Erythroblast (primary cell): ENCODE results near the gene MUC5AC.

Experiments
- DNase-seq, 2 experiments: peaks; one replicate each; lab custom pipeline; 2025; lab: John Stamatoyannopoulos, UW
- GATA1 ChIP-seq: IDR thresholded peaks from 2 replicates; pipeline ENCODE4 v1.6.1; 2011; ENCODE audit warnings: low read depth, mild to moderate bottlenecking, control low read depth, low read length, moderate library complexity
- POLR2A ChIP-seq: IDR thresholded peaks from 2 replicates; pipeline ENCODE4 v1.6.1; 2011; ENCODE audit warnings: mild to moderate bottlenecking, low read length

The MUC5AC gene

DNA sequence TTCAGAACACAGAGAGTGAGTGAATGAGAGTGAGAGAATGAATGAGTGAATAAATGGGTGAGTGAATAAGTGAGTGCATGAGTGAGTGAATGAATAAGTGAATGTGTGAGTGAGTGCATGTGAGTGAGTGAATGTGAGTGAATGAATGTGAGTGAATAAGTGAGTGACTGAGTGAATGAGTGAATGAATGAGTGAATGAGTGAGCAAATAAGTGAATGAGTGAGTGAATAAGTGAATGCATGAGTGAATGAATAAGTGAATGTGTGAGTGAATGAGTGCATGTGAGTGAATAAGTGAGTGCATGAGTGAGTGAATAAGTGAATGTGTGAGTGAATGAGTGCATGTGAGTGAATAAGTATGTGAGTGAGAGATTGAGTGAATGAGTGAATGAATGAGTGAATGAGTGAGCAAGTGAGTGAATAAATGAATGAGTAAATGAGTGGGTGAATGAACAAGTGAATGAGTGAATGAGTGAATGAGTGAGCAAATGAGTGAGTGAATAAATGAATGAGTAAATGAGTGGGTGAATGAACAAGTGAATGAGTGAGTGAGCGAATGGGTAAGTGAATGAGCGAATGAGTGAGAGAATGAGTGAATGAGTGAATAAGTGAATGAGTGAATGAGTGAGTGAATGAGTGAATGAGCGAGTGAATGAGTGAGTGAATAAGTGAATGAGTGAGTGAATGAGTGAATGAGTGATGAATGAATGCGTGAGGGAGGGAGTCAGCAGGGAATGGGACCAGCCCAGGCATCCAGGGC is 43.8 kb downstream of the MUC5AC start:
- TF ChIP-seq GATA1: no peak
- no peak for TF ChIP-seq POLR2A
- peak; percentile 24 to 38 for DNase-seq

DNA sequence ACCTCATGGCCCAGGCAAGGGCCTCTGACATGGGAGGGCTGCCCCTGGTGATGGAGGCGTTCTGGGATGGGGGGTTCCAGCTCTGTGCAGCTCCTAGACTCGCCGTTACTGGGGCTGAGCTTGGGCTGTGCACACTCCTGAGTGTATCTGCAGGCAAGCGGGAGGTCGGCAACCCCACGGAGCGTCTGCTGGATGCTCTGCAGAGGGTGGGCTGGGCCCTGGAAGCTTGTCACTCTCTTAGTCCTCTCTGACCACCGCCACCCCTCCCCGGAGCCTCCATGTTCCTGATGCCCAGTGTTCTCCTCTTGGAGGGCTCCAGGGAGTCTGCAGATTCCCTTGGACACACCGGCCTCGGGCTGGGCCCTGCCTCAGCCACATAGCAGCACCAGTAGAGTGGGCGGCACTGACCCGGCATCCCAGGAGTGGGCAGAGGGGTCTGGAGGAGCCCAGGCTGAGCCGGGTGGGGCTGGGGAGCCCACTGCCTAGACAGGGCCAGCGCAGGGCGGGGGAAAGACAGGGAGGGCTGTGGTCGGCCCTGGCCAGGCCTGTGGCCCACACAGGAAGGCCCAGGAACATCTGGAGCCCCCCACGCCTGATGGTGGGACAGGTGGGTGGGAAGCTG is 44.5 kb downstream of the MUC5AC start:
- no peak for TF ChIP-seq GATA1
- TF ChIP-seq POLR2A: no peak
- DNase-seq: no peak

DNA sequence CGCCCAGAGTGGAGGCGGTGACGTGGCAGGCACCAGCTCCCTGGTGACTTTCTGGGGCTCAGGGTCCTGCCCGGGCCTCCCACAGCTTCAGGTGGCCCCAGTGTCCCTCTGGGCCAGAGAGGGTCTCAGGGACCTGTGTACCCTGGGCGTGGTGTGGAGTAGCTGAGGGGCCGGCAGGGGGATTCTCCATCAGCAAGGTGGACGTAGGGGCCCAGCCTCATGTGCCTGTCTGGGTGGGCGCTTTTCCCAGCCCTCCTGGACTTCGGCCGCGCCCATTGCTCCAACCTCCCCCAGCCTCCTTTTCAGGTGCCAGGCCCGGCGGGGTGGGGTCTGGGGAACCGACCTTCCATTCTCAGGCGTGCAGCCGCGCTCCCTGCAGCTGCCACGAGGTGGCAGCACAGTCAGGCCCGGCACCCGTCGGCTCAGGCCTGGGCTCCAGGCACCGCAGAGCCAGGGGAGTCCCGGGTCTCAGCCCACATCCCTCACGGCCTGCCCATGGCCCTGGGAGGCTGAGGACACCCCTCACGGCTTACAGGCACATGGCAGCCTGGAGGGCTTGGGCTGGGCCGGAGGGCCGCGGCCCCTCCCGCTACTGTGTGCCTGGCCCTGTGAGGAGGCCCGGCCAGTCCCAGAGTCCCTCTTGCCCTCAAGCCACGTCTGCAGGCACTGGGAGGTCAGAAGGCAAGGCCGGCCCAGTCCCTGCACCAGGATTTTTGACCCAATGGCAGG is 45.2 kb downstream of the MUC5AC start:
- TF ChIP-seq GATA1 (no peak), POLR2A (no peak)
- DNase-seq: peak; percentile 39 to 68

DNA sequence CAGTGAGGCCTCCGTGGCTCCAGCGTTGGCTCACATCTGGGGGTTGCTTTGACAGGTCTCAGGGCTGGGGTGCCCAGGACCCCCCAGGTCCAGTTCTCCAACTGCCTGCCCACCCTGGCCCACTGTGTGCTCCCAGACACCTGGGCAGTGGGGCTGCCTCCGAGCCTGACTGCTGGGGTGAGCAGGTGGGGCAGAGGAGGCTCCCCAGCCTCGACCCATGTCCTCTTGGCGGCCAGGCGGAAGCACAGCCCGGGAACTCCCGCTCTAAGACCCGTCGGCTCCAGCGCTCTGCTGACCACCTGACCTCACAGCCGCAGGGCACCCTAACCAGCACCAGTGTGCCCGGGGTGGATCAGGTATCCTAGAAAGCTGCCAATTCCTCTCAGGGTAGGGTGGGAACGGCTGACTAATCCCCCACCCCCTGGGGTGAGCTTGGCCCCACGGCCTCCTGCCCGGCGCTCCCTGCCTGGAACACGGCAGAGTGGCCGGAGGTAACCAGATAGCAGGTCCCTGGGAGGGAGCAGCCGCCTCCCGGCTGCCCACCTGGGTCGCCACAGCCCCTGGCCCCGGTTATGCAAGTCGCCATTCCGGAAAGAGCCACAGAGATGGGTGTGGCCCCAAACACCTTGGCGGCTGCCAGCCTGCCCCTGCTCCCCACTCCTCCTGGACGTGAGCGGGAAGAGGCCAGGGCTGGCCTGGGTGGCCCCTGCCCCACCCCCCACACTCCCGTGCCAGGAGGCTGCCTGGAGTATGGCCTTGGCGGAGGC is 45.9 kb downstream of the MUC5AC start:
- DNase-seq: no peak
- TF ChIP-seq POLR2A (no peak), GATA1 (no peak)

DNA sequence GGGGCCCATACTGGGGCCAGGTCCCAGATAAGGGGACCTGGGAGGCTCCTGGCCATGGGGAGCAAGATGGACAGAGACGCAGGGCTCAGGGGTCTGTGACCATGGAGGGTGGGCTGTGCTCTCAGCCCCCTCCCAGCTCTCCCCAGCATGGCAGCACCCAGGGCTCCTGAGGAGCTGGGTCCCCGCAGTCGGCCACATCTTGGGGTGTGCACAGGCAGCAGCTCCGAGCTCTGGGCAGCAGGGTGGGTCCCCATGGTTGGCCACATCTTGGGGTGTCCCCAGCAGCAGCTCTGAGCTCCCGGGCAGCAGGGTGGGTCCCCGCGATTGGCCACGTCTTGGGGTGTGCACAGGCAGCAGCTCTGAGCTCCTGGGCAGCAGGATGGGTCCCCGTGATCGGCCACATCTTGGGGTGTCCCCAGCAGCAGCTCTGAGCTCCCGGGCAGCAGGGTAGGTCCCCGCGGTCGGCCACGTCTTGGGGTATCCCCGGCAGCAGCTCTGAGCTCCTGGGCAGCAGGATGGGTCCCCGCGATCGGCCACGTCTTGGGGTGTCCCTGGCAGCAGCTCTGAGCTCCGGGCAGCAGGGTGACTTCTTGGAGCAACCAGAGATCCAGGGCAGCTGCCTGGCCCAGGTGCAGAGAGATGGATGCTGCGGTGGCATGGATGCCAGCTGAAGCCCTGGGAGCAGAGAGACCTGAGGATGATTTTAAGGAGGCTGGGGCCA is 46.8 kb downstream of the MUC5AC start:
- TF ChIP-seq POLR2A (no peak), GATA1 (no peak)
- no peak for DNase-seq

DNA sequence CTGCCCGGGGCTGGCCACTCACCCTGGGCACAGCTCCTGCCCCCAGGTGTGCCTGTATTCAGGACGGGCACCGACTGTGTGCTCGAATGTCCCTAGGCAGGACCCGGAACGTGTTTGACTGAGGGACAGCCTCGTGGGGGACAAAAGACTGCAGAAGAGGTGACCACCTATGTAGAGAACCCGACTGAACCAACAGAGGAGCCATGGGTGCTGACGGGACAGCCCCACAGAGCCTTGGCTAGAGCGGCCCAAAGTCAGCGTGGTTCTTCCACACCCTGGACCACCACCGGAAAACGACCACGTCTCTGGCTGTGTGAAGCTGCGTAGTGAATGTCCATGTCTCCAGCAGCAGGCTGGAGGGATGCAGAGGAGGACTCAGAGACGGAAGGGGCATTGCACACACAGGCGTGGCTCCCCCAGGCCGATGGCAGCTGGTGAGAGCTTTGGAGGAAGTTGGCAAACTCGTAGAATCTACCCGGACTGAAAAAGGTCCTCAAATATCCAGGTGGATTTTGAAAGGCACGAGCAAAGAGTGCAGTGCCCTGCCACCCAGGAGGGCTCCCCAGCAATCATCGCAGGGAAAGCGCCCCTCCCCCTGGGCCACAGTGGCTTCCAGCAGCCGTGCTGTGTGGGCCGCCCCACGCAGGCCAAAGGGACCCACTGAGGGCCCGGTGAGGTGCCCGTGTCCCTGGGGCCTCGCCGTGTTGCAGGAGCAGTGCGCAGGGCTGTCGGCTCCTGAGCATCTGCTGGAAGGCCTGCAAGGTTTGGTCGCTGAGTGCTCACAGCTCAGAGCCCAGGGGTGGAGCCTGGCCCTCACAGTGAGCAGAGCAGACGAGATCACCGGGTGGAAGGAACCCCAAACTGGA is 47.6 kb downstream of the MUC5AC start:
- TF ChIP-seq GATA1 (no peak), POLR2A (no peak)
- no peak for DNase-seq

DNA sequence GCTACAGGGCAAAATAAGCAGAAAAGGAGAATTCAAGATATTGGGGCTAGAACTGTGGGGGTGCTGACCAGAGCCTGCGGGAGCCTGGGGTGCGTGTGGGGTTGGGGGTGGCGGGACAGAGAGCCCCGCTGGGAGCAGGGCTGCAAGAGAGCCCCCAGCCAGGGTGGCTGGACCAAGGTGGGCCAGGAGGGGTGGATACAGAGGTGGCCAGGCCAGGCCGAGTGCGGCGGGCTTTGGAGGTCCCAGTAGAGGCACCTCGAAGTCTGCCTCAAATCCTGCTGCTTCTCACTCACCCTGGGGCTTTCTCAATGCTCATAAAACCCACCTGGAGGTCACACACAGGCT is 48.2 kb downstream of the MUC5AC start:
- no peak for TF ChIP-seq POLR2A
- TF ChIP-seq GATA1: no peak
- DNase-seq: no peak

DNA sequence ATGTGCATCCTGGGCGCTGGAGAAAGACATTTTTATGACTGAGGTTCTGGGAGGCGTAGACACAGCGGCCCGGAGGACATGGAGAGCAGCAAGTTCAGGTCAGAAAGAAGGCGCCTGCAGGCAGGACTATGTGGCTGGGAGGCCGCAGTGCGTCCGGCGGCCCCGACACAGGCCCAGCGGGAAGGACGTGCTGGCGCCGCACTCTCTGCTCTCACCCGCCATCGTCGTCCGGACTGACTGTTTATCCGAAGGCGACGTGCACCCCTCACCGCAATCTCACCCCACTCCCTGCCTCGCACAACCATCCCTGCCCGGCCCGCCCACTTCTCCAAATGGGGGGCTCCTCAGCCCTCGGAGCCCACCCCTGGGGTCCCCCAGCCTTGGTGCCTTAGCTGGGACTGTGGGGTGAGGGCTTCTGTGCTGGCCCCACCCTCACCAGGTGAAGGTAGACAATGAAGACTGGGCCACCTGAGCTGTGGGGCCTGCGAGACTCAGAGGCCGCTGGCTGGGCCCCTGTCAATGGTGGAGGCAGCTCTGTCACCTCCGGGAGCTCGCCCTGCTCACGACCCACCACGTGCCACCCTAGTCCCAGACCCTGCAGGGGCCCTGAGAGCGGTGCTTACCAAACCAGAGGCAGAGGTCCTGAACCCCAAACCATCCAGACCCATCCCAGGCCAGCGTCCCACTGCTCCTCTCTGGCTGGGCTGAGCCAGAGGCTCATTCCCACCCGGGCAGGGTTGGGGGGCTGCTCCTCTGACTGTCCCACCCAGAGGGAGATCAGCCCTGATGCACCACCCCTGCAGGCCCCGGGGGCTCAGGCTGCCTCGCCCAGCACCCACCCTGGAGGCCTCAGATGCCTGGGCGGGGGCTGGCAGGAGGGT is 48.9 kb downstream of the MUC5AC start:
- no peak for DNase-seq
- TF ChIP-seq GATA1: no peak
- no peak for TF ChIP-seq POLR2A

DNA sequence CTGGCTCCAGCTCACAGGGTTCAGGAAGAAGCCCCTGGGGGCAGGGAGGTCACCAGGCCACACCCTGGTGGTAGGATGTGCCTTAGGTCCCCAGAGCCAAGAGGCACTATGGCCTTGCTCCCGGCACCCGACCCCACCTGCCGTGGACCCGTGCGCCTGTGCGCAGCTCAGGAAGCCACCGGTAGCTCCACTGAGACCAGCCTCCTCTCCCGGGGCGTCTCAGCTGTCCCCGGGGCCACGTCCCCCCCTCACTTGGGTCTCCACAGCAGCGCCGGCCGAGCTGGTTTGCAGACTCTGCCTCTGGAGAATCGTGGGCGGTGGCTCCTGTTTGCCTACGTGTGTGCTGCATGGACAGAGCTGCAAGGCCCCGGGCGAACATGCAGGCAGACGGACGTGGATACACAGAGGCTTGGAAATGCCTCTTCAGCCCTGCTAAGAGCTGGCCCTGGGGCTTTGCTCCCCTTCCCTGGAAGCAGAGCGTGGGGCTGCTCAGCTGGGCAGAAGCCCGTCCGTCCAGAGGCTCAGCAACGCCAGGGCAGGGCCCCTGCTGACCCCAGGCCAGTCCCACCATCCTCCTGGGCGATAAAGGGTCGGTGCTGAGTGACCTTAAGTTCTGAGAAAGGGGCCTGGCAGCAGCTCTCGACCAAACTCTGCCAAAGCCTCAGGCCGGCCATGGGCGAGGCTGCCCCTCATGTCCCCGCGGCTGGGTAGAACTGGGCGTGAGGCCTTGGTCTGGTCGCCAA is 49.8 kb downstream of the MUC5AC start:
- no peak for TF ChIP-seq GATA1
- no peak for TF ChIP-seq POLR2A
- DNase-seq: no peak

DNA sequence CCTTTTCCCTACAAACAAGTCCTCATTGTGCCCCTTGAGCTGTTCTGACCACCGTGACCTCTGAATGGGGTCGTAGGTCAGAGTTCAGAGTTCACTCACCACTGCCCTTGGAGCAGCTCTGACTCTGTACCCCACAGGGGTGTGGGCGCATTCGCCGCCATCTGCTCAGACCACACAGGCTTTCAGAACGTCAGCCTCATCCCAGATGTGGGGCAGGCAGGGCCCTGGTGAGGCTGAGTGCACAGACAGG is 50.3 kb downstream of the MUC5AC start:
- no peak for TF ChIP-seq POLR2A
- TF ChIP-seq GATA1: no peak
- no peak for DNase-seq
